Bronchial epithelial cell (primary cell): ENCODE results near the gene PRRG4. TPM values are rescaled to one million over a fixed set of nuclear protein-coding genes. Genes with fewer than 3 reads are reported as not detected.

ENCODE experiments used
- DNase-seq: peaks from one replicate; pipeline ENCODE4 v3.0.0-alpha.2; 2010; ENCODE audit warnings: low read depth
- FAIRE-seq: peaks from 2 replicates; lab custom pipeline; 2011; peaks lifted over from hg19 to GRCh38; lab: Jason Lieb, UNC
- H3K27me3 ChIP-seq: 2 replicates; pipeline ENCODE4 v1.5.1; 2011; ENCODE audit warnings: low read length; ENCODE audit not compliant: control insufficient read depth, insufficient read depth
- H3K36me3 ChIP-seq: 2 replicates; pipeline ENCODE4 v1.5.1; 2011; ENCODE audit warnings: low read length; ENCODE audit not compliant: control insufficient read depth, insufficient read depth
- H3K4me3 ChIP-seq: 2 replicates; pipeline ENCODE4 v1.5.1; 2011; ENCODE audit warnings: mild to moderate bottlenecking, low read depth, low read length, control low read depth
- CTCF ChIP-seq: IDR thresholded peaks from 2 replicates; pipeline ENCODE4 v1.5.1; 2011; ENCODE audit warnings: mild to moderate bottlenecking, moderate library complexity, low read length, control low read depth, inconsistent platforms; ENCODE audit not compliant: insufficient read depth, severe bottlenecking
- total RNA-seq: library from RNA; depleted of rRNA; stranded (reverse); fragments of >200 nt; gene quantifications from 2 replicates; pipeline ENCODE4 v1.2.1, GENCODE V29; 2014

Gene PRRG4
- total RNA-seq, 1 donor from 2014 or later, result 3.7 TPM

DNA sequence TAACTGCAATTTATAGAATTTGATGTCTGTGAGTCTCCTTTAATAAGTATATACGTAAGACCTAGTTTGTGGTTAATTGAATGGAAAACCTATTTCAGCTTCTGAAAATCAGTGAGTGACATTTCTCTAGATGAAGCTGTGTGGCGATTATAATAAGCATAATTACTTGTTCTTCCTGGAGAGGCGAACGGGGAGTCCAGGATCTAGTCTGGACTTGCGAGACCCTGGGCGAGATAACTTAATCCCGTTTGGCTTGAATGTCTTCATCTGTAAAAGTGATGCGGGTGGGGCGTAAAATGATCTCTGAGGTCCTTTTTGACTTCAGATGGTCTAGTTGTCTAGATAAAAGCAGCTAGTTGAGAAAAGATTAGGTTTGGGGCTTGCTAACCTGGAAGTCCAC, 1.1 kb downstream of the PRRG4 start:
- Histone ChIP-seq H3K27me3 (no peaks in the 10 kb centered on the region), H3K36me3 (peaks cover 1% of the 10 kb centered on the region), H3K4me3 (peak overlapping the region; percentile 56)
- DNase-seq, result peak; percentile 63
- TF ChIP-seq CTCF, result no peak
- FAIRE-seq, result no peak

DNA sequence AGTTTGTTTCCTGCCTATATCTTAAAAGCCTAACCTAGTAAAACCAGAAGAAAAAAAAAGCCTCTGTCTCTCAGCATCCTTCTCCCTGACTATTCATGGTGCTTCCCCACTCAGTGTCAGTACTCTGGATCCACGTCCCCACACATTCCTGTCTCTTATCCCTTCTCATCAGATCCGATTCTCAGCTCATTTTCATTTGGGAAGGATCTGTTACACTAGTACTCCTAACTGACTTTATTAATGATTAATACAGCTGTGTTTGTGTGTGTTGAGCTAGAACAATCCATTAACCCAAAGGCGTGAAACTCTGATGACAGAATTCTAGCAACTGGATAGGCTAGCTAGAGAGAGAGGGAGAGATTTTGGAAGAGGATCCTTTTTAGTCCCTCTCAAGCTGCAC, 1.5 kb downstream of the PRRG4 start:
- H3K27me3 ChIP-seq, result no peaks in the 10 kb centered on the region
- FAIRE-seq, result no peak
- no peak for TF ChIP-seq CTCF
- no peak overlapping the region for H3K4me3 ChIP-seq
- H3K36me3 ChIP-seq, result peaks cover 1% of the 10 kb centered on the region
- DNase-seq, result no peak

DNA sequence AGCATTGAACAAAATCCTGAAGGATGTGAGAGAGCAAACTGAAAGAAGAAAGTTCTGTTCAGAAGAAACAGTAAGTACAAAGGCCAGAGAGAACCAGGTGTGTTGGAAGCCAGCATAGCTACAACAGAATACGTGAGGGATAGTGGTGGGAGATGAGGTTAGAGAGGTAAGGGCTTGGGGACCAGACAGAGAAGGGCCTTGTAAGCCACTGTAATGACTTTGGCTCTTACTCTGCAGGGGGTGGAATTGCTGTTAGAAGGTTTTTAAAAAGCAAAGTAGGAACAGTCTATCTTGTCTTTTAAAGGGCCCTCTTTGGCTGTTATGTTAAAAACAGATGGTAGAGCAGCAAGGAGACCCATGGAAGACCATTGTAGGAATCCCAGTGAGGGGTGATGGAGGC, 4.2 kb downstream of the PRRG4 start:
- no peak for FAIRE-seq
- H3K36me3 ChIP-seq, result peaks cover 3% of the 10 kb centered on the region
- no peaks in the 10 kb centered on the region for H3K27me3 ChIP-seq
- DNase-seq, result no peak
- no peak overlapping the region for H3K4me3 ChIP-seq
- TF ChIP-seq CTCF, result no peak

DNA sequence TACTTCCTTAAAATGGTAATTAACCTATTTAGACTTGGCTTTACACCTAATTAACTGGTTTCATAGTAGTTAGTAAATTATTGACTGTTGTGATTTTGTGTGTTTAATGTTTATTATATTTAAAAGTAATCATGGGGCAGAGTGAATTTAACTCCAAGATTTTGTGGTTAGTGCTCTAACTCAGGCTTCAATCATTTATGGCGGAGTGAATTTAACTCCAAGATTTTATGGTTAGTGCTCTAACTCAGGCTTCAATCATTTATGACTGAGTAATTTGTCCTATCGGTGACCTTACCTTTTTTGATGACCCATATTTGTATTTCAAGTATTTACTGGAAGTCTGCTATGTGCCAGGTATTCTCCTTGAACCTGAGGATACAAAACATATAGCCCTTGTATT, 7.2 kb downstream of the PRRG4 start:
- Histone ChIP-seq H3K36me3 (peaks cover 3% of the 10 kb centered on the region), H3K4me3 (no peak overlapping the region), H3K27me3 (no peaks in the 10 kb centered on the region)
- DNase-seq (no peak), FAIRE-seq (no peak)
- TF ChIP-seq CTCF, result no peak

GRCh38 chr11:32838505-32839274, 9.0 kb downstream of the PRRG4 start:
- Histone ChIP-seq H3K27me3 (no peaks in the 10 kb centered on the region), H3K36me3 (peaks cover 1% of the 10 kb centered on the region), H3K4me3 (no peak overlapping the region)
- TF ChIP-seq CTCF, result no peak
- DNase-seq (peak; percentile 89), FAIRE-seq (no peak)

DNA sequence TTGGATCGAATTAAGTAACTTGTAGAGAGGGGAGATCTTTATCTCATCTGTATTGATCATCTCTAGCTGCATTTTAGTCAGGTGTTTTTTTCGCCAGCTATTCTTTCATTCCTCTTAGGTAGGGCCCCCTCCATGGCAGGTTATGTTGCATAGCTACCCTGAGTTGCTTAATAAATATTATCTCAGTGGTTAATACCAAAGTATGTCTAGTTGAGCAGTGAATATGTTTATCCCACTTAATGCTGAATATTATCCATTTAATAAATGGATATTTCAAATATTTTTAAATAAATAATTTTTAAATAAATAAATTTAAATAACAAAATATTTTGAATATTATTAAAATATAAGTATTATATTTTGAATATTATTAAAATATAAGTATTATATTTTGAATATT, 9.6 kb downstream of the PRRG4 start:
- H3K4me3 ChIP-seq, result no peak overlapping the region
- peaks cover 3% of the 10 kb centered on the region for H3K36me3 ChIP-seq
- FAIRE-seq (no peak), DNase-seq (no peak)
- H3K27me3 ChIP-seq, result no peaks in the 10 kb centered on the region
- no peak for TF ChIP-seq CTCF
